ENCODE measurements around the gene GPR35. TPM values are rescaled to one million over a fixed set of nuclear protein-coding genes. Genes with fewer than 3 reads are reported as not detected.
"Not testable (repeated sequence)": the region's sequence is repeated elsewhere in the genome, so short reads cannot be mapped to it uniquely, and the experiment has no call there.

GPR35 gene
- total RNA-seq, 4 donors from 2014 or later = 1.2 to 2.8 (median 2.4) TPM

- DNase-seq (ENCODE audit: low spot score in 2 of 2) = peak in 1 of 2 donors; percentile 79
- 80 to 86% methylated on average over 20 of the region's 20 CpGs for WGBS, 2 donors
- no peak for TF ChIP-seq POLR2A (IDR thresholded peaks at IDR 0.05)
- TF ChIP-seq, protein P1, sequence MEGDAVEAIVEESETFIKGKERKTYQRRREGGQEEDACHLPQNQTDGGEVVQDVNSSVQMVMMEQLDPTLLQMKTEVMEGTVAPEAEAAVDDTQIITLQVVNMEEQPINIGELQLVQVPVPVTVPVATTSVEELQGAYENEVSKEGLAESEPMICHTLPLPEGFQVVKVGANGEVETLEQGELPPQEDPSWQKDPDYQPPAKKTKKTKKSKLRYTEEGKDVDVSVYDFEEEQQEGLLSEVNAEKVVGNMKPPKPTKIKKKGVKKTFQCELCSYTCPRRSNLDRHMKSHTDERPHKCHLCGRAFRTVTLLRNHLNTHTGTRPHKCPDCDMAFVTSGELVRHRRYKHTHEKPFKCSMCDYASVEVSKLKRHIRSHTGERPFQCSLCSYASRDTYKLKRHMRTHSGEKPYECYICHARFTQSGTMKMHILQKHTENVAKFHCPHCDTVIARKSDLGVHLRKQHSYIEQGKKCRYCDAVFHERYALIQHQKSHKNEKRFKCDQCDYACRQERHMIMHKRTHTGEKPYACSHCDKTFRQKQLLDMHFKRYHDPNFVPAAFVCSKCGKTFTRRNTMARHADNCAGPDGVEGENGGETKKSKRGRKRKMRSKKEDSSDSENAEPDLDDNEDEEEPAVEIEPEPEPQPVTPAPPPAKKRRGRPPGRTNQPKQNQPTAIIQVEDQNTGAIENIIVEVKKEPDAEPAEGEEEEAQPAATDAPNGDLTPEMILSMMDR (IDR thresholded peaks at IDR 0.05) = no peak
- intact Hi-C loops (cut with DNase I; ENCODE audit: low total_unique reads) = no loop called here
- no peak overlapping the region for H3K4me3 ChIP-seq (ENCODE audit: low read depth, poor library complexity, severe bottlenecking)
Measured at GRCh38 chr2:240615820-240616547, 9.3 kb upstream of the GPR35 start.

DNA sequence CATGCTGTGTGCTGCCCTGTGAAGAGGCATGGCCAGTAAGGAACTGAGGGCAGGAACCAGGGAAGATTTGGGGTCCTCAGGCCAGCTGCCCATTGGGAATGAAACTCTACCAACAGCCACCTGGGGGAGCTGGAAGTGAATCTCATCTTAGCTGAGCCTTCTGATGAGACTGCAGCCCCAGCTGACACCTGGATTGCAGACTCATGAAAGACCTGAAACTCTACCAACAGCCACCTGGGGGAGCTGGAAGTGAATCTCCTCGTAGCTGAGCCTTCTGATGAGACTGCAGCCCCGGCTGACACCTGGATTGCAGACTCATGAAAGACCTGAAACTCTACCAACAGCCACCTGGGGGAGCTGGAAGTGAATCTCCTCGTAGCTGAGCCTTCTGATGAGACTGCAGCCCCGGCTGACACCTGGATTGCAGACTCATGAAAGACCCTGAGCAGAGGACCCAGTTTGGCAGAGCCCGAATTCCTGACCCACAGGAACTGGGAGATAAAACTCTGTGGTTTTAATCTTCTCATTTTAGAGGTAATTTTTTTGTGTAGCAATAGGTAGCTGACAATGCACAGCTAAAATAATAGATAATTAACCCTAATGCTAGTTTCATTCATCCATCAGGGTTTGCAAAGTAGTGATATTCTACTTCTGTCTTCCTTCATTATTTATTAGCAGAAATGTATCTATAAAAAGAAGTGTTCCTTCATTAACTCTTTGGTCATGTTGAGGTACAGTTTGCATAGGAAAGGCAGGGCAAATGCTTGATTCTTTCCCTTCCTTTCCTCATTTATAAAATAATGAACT lies 8.2 kb upstream of the GPR35 start:
- intact Hi-C loops (cut with DNase I; ENCODE audit: low total_unique reads); H3K4me3 ChIP-seq (ENCODE audit: low read depth, poor library complexity, severe bottlenecking): not testable (repeated sequence)
- peak in 1 of 2 donors; percentile 7 for DNase-seq (ENCODE audit: low spot score in 2 of 2)
- 83 to 86% methylated on average over 3 to 5 of the region's 5 CpGs for WGBS, 2 donors

DNA sequence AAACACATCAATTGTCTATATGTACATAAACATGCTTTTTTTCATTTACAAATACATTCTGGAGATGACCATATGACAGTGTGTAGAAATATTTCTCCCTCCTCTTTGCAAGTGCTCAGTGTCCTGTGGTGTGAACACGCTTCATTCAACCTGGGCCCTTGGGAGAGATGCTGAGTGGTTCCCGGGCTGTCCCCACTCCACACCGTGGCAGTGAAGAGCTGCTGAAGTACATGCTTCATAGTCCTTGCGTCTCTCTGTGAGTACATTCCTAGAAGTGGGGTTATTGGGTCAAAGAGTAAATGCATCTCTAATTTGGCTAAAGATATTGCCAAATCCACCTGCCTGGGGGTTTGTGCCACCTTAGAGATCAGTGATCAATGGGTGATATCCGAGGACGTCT lies 6.5 kb upstream of the GPR35 start:
- intact Hi-C loops (cut with DNase I; ENCODE audit: low total_unique reads) = no loop called here
- TF ChIP-seq POLR2A (IDR thresholded peaks at IDR 0.05) = no peak
- TF ChIP-seq, protein P1 (IDR thresholded peaks at IDR 0.05) = no peak
- 78 to 94% methylated on average over 6 of the region's 6 CpGs for WGBS, 2 donors
- DNase-seq (ENCODE audit: low spot score in 2 of 2) = peak in 1 of 2 donors; percentile 10
- no peak overlapping the region for H3K4me3 ChIP-seq (ENCODE audit: low read depth, poor library complexity, severe bottlenecking)

DNA sequence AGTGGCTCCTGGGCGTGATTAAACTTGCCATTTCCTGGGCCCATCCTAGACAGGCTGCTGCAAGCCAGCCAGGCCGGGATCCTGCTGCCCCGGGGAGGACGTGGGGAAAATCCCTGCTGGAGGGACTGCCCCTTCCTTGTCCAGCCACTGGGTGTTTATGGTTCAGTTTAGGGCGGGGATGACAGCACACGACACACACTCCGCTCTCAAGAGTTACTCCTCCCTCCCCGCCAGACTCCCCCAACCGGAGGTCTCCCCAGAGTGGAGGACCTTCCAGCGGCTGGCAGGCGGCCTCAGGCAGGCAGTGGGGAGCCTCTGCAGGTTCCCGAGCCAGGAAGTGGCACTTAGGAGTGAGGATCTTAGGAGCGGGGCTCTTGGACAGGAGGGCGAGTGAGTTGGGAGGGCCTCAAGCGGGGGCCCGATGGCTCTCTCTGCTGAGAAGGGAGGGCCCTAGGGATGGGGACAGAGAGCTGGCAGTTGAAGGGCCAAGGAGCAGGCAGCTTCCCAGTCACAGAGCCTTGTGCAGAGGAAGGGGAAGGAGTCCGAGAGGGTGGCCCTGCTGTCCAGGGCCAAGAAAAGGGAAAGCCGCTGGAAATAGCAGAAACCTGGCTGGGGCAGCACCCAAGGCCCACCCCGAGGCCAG lies 5.7 kb upstream of the GPR35 start:
- H3K4me3 ChIP-seq (ENCODE audit: low read depth, poor library complexity, severe bottlenecking) = no peak overlapping the region
- intact Hi-C loops (cut with DNase I; ENCODE audit: low total_unique reads) = no loop called here
- WGBS, 2 donors = 61 to 67% methylated on average over 17 to 18 of the region's 19 CpGs
- DNase-seq (ENCODE audit: low spot score in 2 of 2) = no peak
- TF ChIP-seq, protein P1 (IDR thresholded peaks at IDR 0.05) = no peak
- TF ChIP-seq POLR2A (IDR thresholded peaks at IDR 0.05) = no peak

DNA sequence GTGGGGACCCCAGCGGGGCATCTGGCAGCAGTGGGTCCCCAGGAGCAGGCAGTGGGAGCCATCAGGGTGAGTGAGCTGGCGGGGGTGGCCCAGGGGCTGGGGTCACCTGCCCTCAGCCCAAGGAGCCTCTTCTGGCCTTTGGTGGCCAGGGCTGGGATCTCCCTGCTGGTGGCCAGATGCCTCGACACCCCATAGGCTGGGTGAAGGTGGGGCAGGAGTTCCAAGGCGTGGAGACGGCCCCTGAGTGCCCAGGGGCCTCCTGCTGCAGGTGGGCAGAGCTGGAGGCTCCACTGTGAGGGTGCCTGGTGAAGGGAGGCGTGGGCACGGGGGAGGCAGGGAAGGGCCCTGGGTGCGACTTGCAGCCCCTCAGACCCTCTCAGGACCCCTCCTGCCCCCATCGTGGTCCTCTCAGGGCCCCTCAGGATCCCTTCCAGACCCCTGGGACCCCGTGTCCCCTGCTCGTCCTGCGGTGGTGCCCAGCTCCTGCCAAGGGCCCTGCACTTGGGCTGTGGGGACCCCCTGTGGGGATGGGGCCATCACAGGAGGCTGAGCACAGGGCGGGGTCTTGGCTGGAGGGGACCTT lies 5.0 kb upstream of the GPR35 start:
- 85 to 93% methylated on average over 10 to 13 of the region's 13 CpGs for WGBS, 2 donors
- intact Hi-C loops (cut with DNase I; ENCODE audit: low total_unique reads) = no loop called here
- peak in 1 of 2 donors; percentile 81 for DNase-seq (ENCODE audit: low spot score in 2 of 2)
- TF ChIP-seq POLR2A (IDR thresholded peaks at IDR 0.05) = no peak
- TF ChIP-seq, protein P1 (IDR thresholded peaks at IDR 0.05) = no peak
- no peak overlapping the region for H3K4me3 ChIP-seq (ENCODE audit: low read depth, poor library complexity, severe bottlenecking)
